Effector CD8-positive, alpha-beta T cell (primary cell): ENCODE results near the gene CRLF2.
A peak's percentile ranks its signal among the peaks of the same experiment; 100 is the strongest.
"Not testable (repeated sequence)": the region's sequence is repeated elsewhere in the genome, so short reads cannot be mapped to it uniquely, and the experiment has no call there.

ENCODE experiments used
- DNase-seq: peaks from one replicate; lab custom pipeline; 2025; lab: John Stamatoyannopoulos, UW
- total RNA-seq, 4 experiments: gene quantifications; one replicate each; lab custom pipeline; 2026; lab: John Stamatoyannopoulos, UW

Gene CRLF2
- total RNA-seq, result 0 to 13.9 (median 0.18) reads per million in 4 experiments

GRCh38 chrX:1212532-1212931 lies at the start of gene CRLF2:
CRLF2 (minus strand) TSS chrX:1212649; CDS start chrX:1212634, 15 bp downstream.
- DNase-seq, result no peak

DNA sequence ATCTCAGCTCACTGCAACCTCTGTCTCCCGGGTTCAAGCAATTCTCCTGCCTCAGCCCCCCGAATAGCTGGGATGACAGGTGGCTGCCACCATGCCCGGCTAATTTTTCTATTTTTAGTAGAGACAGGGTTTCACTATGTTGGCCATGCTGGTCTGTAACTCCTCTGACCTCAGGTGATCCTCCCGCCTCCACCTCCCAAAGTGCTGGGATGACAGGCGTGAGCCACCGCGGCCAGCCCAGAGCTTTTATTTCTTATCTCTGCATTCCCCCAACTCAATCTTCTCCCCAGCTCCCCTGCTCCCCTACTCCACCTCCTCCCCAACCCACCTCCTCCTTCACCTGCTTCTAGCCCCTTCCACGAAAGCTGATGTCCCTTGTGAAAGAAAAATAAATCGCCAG lies 49.3 kb upstream of the CRLF2 start:
- not testable (repeated sequence) for DNase-seq

GRCh38 chrX:1261285-1261684 lies 48.8 kb upstream of the CRLF2 start:
- DNase-seq, result no peak

DNA sequence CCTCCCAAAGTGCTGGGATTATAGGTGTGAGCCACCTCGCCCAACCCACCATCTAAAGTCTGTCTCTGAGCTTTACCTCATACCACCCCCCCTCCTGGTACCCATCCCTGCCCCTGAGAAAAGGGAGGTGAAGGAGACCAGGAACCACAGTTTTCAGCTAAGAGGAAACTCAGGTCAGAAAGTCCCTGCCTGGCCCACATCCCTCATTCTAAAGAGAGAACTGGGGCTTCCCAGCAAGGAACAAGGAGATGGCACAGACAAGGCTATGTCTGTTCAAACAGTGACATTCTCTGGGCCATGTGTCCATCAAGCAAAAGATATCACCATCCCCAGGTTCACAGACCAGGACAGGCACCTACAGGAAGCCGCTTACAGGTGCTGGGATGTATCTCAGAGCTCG lies 40.4 kb upstream of the CRLF2 start:
- no peak for DNase-seq

GRCh38 chrX:1249101-1249887 lies 36.8 kb upstream of the CRLF2 start:
- no peak for DNase-seq

DNA sequence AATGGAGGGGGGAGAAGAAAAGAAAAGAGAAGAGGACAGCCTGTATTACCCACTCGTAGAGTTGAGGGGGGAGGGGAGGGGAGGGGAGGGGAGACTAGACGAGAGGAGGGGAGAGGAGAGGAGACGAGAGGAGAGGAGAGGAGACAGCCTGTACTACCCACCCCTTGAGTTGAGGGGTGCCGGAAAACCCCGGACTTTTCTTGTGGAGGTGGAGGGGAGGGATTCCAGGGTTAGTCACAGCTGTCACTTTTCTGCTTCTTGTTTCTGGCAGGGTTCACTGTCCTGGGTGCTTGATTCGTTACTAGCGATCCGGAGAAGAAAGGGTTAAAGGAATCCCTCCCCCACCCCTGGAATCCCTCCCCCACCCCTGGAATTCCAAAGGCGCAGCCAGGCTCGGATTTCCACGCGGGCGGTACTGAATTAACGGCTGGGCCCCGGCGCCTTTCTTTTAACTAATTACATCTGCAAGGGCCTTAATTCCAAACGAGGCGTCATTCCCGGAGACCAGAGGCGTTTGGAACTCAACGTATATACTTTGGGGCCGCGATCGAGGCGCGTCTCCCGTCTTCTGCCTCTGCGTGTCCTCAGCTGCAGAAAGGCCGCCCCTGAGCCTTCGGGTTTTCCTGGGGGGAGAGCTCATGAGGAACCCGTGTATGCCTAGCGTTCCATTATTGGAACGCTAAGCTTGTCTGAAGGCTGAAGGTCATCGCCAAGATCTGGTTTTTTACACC lies 36.0 kb upstream of the CRLF2 start:
- no peak for DNase-seq

DNA sequence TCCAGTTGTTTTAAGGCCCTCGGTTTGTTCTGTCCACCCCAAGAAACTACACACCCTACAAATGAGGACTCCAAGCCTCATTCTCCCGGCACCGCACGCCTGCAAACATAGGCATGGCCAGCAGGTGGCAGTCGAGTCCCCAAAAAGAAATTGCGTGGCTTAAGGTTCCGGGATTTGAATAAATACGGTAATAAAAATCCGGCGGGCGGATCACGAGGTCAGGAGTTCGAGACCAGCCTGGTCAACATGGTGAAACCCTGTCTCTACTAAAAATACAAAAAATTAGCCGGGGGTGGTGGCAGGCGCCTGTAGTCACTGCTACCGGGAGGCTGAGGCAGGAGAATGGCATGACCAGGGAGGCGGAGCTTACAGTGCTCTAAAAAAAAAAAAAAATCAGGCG lies 34.4 kb upstream of the CRLF2 start:
- peak; percentile 67 for DNase-seq

DNA sequence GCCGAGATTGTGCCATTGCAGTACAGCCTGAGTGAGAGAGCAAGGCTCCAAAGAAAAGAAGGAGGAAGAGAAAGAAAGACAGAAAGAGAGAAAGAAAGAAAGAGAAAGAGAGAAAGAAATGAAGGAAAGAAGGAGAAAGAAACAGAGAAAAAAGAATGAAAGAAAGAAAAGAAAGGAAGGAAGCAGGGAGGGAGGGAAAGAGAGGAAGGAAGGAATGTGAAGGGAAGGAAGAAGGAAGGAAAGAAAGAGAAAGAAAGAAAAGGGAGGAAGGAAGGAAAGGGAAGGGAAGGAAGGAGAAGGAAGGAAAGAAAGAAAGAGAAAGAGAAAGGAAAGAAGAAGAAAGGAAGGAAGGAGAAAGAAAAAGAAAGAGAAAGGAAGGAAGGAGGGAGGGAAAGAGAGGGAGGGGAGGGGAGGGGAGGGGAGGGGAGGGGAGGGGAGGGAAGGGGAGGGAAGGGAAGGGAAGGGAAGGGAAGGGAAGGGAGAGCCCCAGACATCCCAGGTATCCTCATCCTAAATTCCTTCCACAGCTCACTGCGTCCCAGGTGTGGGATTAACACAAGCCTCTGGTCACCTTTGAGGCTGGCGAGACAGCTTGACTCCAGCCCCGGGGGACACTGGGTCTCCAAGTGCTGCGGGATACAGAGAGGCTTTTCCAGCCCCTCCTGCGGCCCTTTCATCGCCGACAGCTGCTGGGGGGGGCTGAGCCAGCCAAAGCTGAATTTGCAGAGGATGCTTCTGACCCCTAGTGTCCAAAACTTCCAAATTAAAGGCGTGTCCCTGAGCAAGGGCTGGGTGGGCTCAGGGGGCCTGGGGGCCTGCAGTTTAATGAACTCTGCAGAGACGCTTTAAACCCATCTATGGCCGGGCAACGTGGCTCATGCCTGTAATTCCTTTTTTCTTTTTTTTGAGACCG lies 32.0 kb upstream of the CRLF2 start:
- no peak for DNase-seq

DNA sequence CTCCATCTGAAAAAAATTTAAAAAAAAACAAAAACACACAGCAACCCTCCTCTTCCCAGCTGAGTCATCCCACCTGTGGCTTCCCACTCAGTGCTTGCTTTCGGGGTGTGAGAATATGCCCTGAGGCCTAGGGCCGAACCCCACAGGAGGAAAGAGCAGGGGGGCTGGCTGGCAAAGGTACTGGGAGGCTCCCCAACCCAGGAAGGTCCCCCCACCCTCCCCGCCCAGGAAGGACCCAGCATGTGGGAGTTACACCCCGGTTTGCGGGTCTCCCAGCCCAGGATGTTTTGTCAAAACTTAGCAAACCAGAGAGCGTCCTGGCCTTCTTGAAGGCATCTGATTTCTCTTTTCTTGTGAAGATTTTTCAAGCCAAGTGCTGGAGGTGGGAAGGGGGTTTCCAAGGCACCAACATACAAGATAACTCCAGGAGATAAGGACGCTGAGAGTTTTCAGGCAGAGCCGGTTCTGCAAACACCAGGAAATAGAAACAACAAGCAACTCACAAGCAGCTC lies 30.5 kb upstream of the CRLF2 start:
- no peak for DNase-seq

- not testable (repeated sequence) for DNase-seq
These were observed 28.1 kb upstream of the CRLF2 start for GRCh38 chrX:1240551-1240950.

GRCh38 chrX:1239681-1240142 lies 27.3 kb upstream of the CRLF2 start:
- no peak for DNase-seq

DNA sequence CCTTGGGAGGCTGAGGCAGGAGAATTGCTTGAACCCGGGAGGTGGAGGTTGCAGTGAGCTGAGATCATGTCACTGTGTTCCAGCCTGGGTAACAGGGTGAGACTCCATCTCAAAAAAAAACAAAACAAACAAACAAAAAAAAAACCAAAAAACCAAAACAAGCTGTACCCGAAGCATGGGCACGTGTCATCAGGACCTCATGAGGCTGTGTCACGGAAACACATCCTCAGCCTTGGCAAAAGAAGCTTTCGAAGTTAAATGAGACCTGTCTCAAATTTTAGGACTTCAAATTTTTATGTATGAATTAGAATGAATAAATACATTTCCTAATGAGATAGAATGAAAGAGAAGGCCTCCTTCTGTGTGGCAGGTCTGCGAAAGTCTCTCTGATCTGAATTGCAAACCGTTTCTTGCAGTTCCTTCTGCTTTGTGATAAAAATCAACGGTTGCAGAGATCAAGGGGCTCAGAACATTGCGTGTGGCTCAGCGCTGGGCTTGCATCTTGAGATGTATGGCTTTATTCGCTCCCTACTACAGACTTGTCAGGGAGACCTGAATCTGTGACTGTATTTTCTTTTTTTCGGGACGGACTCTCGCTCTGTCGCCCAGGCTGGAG lies 19.5 kb upstream of the CRLF2 start:
- no peak for DNase-seq

- not testable (repeated sequence) for DNase-seq
These were observed 15.7 kb upstream of the CRLF2 start for GRCh38 chrX:1228101-1228500.

DNA sequence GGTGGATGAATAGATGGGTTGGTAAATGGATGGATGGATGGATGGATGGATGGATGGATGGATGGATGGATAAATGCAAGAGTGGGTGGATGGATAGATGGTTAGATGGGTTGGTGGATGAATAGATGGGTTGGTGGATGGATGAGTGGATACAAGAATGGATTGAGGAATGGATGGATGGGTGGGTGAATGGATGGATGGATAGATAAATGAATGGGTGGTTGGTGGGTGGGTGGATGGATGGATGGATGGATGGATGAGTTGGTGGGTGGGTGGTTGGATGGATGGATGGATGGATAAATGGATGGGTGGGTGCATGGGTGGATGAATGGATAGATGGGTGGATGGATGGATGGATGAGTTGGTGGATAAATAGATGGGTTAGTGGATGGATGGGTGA lies 13.8 kb upstream of the CRLF2 start:
- no peak for DNase-seq

- no peak for DNase-seq
These were observed 12.5 kb upstream of the CRLF2 start for GRCh38 chrX:1224954-1225353.

DNA sequence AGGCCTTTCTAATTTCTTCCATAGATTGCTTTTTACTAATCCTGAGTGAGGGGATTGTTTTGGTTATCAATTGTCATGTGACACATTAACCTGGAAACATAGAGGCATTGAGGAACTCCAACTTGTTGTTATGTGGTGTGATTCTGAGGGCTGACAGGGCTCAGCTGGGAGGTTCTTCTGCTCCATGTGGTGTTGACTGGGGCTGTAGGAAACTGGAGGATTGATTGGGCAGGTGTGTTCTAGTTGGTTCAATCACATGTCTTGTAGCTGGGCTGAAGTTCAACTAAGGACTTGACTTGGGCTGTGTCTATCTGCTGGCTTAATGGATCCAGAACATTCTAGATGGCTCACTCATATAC lies 10.8 kb upstream of the CRLF2 start:
- no peak for DNase-seq

DNA sequence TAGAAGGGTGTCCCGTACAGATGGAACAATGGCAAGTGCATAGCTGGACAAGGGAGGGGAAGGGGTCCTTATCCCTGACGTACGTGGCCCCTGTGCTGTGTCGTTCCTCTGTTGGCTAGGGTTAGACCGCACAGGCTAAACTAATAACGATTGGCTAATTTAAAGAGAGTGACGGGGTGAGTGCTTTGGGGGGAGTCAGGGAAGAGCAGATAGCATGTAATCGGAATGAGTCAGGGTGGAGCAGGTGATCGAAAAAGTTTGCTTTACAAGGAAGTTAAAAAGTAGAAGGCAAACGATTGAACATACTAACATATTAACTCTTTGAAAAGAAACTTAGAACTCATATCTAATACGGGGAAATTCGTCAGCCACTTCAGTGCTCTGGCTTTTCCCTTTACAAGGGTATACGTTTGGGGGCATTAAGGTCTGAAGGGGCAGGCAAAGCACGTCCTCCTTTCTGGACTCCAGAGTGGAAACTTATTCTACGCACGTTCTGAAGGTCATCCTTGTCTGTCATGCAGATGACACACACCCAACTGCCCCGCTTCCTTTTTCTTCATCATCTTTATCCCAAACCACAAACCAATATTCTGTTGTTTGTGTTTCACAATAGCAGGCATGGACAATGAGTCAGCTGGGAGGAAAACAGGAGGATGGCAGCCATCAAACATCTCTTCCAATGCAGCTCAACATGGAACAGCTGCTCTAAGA lies 10.2 kb upstream of the CRLF2 start:
- no peak for DNase-seq

GRCh38 chrX:1221296-1221845 lies 8.9 kb upstream of the CRLF2 start:
- no peak for DNase-seq

DNA sequence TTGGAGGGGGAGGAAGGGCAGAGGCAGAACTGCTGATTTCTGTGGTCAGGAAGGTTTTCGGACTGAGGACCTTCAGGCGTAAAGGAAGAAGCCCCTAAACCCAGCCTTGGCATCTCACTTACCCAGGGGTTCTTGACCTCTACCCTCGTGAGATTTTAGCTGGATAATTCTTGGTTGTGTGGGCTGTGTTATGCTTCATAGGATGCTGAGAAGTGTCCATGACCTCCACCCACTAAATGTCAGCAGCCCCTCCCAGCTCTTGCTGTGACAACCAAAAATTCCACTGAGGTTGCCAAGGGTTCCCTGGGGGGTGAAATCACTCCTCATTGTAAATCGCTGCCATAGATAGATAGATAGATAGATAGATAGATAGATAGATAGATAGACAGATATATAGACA lies 5.8 kb upstream of the CRLF2 start:
- no peak for DNase-seq

DNA sequence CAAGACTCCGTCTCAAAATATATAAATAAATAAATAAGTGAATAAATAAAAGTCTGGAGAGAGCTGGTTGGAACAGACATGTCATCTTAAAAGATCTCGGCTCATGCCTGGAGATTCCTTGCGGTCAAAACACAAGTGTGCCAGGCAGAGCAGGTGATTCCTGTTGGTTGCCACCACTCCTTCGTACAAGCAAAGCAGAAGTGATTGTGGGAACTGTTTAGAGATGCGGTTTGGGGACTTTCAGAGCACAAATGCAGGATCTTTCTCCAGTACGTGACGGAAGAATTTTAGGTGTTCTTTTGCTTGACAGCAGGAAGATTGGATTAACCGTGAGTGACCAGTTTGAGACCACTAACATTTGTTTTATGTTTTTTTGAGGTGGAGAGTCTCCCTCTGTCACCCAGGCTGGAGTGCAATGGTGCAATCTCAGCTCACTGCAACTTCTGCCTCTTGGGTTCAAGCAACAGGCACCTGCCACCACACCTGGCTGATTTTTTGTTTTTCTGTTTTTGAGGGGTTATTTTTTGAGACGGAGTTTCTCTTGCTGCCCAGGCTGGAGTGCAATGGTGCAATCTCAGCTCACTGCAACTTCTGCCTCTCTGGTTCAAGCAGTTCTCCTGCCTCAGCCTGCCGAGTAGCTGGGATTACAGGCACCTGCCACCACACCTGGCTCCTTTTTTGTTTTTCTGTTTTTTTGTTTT lies 2.8 kb upstream of the CRLF2 start:
- DNase-seq, result no peak
